ENCODE results near the gene HSPA1B. TPM values are rescaled to one million over a fixed set of nuclear protein-coding genes. Genes with fewer than 3 reads are reported as not detected.
"Not testable (repeated sequence)": the region's sequence is repeated elsewhere in the genome, so short reads cannot be mapped to it uniquely, and the experiment has no call there.

Gene HSPA1B
- polyA plus RNA-seq, 1 donor from 2014 or later, result 120 TPM

- Histone ChIP-seq H3K27me3 (ENCODE audit: insufficient read depth, low read depth, low read length) (no peaks in the 10 kb centered on the region), H3F3A (ENCODE audit: insufficient read depth, low read length, poor library complexity, severe bottlenecking) (no peaks in the 10 kb centered on the region), H3K4me3 (ENCODE audit: low read length) (peak within 1 kb of the TSS; percentile 66), H3K79me2 (replicated peaks; ENCODE audit: insufficient read depth, low read length) (no peaks in the 10 kb centered on the region), H2AFZ (ENCODE audit: low read depth, low read length) (peak within 1 kb of the TSS; percentile 25), H3K9me3 (ENCODE audit: low read length) (no peaks in the 10 kb centered on the region), H3K9me2 (ENCODE audit: insufficient read depth, low read length) (no peaks in the 10 kb centered on the region), H4K20me1 (ENCODE audit: insufficient read depth) (no peaks in the 10 kb centered on the region), H3K9ac (ENCODE audit: low read length) (peak within 1 kb of the TSS; percentile 59), H3K27ac (ENCODE audit: low read length) (peak within 1 kb of the TSS; percentile 62), H3K36me3 (ENCODE audit: insufficient read depth, low read length) (no peaks in the 10 kb centered on the region), H3K4me2 (ENCODE audit: low read length) (no peak within 1 kb of the TSS)
- TF ChIP-seq POLR2AphosphoS5 (IDR thresholded peaks at IDR 0.05) (peak; percentile 87), REST (IDR thresholded peaks at IDR 0.05; ENCODE audit: borderline replicate concordance) (peak; percentile 20), MXI1 (conservative IDR thresholded peaks at IDR 0.05; ENCODE audit: poor library complexity, severe bottlenecking) (no peak)
Measured at GRCh38 chr6:31815025-31815838, 12.3 kb upstream of the HSPA1B start, which contains the start of the genes HSPA1A and HSPA1L. Gene HSPA1A (plus strand): TSS chr6:31815543. CDS start chr6:31815757, 214 bp downstream. Gene HSPA1L (minus strand): TSS chr6:31815283. CDS start chr6:31811972, 3,311 bp downstream.

- H3K27ac ChIP-seq (ENCODE audit: low read length), result not testable (repeated sequence)
Measured at GRCh38 chr6:31817133-31817928, 10.2 kb upstream of the HSPA1B start.

GRCh38 chr6:31817929-31818511 lies 9.5 kb upstream of the HSPA1B start:
- H3K9me3 ChIP-seq (ENCODE audit: low read length); H3K9ac ChIP-seq (ENCODE audit: low read length); H3K27ac ChIP-seq (ENCODE audit: low read length); H3K79me2 ChIP-seq (replicated peaks; ENCODE audit: insufficient read depth, low read length); H3K4me2 ChIP-seq (ENCODE audit: low read length); H2AFZ ChIP-seq (ENCODE audit: low read depth, low read length); H3K36me3 ChIP-seq (ENCODE audit: insufficient read depth, low read length); H4K20me1 ChIP-seq (ENCODE audit: insufficient read depth); H3K9me2 ChIP-seq (ENCODE audit: insufficient read depth, low read length); H3F3A ChIP-seq (ENCODE audit: insufficient read depth, low read length, poor library complexity, severe bottlenecking); H3K27me3 ChIP-seq (ENCODE audit: insufficient read depth, low read depth, low read length): not testable (repeated sequence)
- H3K4me3 ChIP-seq (ENCODE audit: low read length), result peak overlapping the region; percentile 52

More at GRCh38 chr6:31817133-31817928, 10.2 kb upstream of the HSPA1B start:
- not testable (repeated sequence) for H3K9me2 ChIP-seq (ENCODE audit: insufficient read depth, low read length); H4K20me1 ChIP-seq (ENCODE audit: insufficient read depth); H3F3A ChIP-seq (ENCODE audit: insufficient read depth, low read length, poor library complexity, severe bottlenecking); H3K9me3 ChIP-seq (ENCODE audit: low read length); H2AFZ ChIP-seq (ENCODE audit: low read depth, low read length); H3K36me3 ChIP-seq (ENCODE audit: insufficient read depth, low read length); H3K79me2 ChIP-seq (replicated peaks; ENCODE audit: insufficient read depth, low read length); H3K4me2 ChIP-seq (ENCODE audit: low read length); H3K27me3 ChIP-seq (ENCODE audit: insufficient read depth, low read depth, low read length); H3K9ac ChIP-seq (ENCODE audit: low read length)
- H3K4me3 ChIP-seq (ENCODE audit: low read length), result peak overlapping the region; percentile 52

All from neural cell (in vitro differentiated cells).